Putamen (tissue), 1 donor: Measurements from ENCODE around the gene HOXD3.

Experiments
- DNase-seq: peaks from one replicate; pipeline ENCODE4 v3.0.0-alpha.2; 2016; ENCODE audit warnings: low spot score

Gene HOXD3

GRCh38 chr2:176212276-176212675, 55.2 kb downstream of the HOXD3 start:
- DNase-seq: no peak

GRCh38 chr2:176213406-176213805, 56.3 kb downstream of the HOXD3 start:
- DNase-seq: no peak
